ENCODE results near the gene CCL26.

DNA sequence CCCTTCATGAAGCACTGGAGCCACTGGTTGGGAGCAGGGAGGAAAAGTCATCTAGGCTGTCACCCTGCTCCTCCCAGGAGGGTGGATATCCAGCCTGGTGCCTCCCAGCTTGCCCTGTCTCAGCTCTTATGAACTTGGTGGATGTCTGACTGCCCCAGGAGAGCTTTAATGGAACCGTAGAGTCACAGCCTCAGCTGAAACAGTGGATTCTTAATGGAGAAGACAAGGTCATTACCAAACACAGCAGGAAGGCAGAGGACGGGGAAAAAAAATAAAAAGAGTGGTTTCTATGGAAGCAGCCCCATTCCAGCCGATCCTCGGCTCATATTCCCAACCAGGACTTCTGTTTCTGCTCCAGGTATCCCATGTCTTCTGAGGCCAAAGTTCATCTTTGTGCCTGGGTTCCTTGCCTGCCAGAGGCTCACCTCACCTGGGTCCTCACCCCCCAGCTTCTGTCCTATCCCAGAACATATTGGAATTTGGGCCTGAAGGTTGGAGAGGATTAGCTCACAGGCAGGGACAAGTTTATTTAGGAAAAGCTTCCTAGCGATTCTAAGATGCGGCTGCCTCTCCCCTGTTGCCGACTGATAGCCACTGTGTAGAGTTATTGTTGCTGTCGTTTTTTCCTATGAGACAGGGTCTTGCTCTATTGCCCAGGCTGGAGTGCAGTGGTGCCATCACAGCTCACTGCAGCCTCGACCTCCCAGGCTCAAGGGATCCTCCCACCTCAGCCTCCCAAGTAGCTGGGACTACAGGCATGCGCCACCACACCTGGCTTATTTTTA is 15.6 kb downstream of the CCL26 start:
- TF ChIP-seq, protein P1, sequence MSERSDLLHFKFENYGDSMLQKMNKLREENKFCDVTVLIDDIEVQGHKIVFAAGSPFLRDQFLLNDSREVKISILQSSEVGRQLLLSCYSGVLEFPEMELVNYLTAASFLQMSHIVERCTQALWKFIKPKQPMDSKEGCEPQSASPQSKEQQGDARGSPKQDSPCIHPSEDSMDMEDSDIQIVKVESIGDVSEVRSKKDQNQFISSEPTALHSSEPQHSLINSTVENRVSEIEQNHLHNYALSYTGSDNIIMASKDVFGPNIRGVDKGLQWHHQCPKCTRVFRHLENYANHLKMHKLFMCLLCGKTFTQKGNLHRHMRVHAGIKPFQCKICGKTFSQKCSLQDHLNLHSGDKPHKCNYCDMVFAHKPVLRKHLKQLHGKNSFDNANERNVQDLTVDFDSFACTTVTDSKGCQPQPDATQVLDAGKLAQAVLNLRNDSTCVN (CRISPR knock-in tag; IDR thresholded peaks at IDR 0.05): no peak
- TF ChIP-seq CTCF (IDR thresholded peaks at IDR 0.05 in 2 of 3, conservative IDR thresholded peaks at IDR 0.05 in 1 of 3; ENCODE audit: insufficient read depth in 2 of 3, low read depth in 1 of 3, low read length in 3 of 3) (no peak), RFX5 (IDR thresholded peaks at IDR 0.05; ENCODE audit: low read depth, low read length) (no peak)
- TF ChIP-seq, protein P2, sequence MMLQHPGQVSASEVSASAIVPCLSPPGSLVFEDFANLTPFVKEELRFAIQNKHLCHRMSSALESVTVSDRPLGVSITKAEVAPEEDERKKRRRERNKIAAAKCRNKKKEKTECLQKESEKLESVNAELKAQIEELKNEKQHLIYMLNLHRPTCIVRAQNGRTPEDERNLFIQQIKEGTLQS (IDR thresholded peaks at IDR 0.05): no peak
- TF ChIP-seq, protein P2 (CRISPR knock-in tag; conservative IDR thresholded peaks at IDR 0.05): no peak
